Karpas-422 (cell line): ENCODE data around the gene CLCN3. TPM values are rescaled to one million over a fixed set of nuclear protein-coding genes. Genes with fewer than 3 reads are reported as not detected.
"Not testable (repeated sequence)": the region's sequence is repeated elsewhere in the genome, so short reads cannot be mapped to it uniquely, and the experiment has no call there.

Experiments
- DNase-seq: peaks from one replicate; pipeline ENCODE4 v3.0.0-alpha.2; 2015
- H2AFZ ChIP-seq: fragments of 200-600 bp; sonication (generic); 2 replicates; pipeline ENCODE4 v1.6.1; 2014; ENCODE audit warnings: antibody characterized with exemption, low read length, mixed read lengths
- H3K27ac ChIP-seq: fragments of 200-600 bp; sonication (generic); 2 replicates; pipeline ENCODE4 v1.5.1; 2014; ENCODE audit warnings: mild to moderate bottlenecking, low read length, moderate library complexity
- H3K27me3 ChIP-seq: fragments of 200-600 bp; sonication (generic); 2 replicates; pipeline ENCODE4 v1.6.1; 2014; ENCODE audit warnings: low read length, mixed read lengths
- H3K36me3 ChIP-seq: fragments of 200-600 bp; sonication (generic); 2 replicates; pipeline ENCODE4 v1.6.1; 2014; ENCODE audit warnings: low read length, mixed read lengths; ENCODE audit not compliant: insufficient read depth
- H3K4me1 ChIP-seq: fragments of 200-600 bp; sonication (generic); 2 replicates; pipeline ENCODE4 v1.6.1; 2014; ENCODE audit warnings: mild to moderate bottlenecking, low read length, mixed read lengths
- H3K4me2 ChIP-seq: fragments of 200-600 bp; sonication (generic); 2 replicates; pipeline ENCODE4 v1.6.1; 2014; ENCODE audit warnings: low read length, low read depth, mild to moderate bottlenecking; ENCODE audit not compliant: poor library complexity, severe bottlenecking
- H3K4me3 ChIP-seq: fragments of 200-600 bp; sonication (generic); 2 replicates; pipeline ENCODE4 v1.5.1; 2014; ENCODE audit warnings: mild to moderate bottlenecking, antibody characterized with exemption, low read length, mixed read lengths
- H3K79me2 ChIP-seq: fragments of 200-600 bp; sonication (generic); 2 replicates; pipeline ENCODE4 v1.6.1; 2014; ENCODE audit warnings: mild to moderate bottlenecking, low read length, mixed read lengths
- H3K9ac ChIP-seq: fragments of 200-600 bp; sonication (generic); 2 replicates; pipeline ENCODE4 v1.6.0; 2014; ENCODE audit warnings: low read length
- H3K9me2 ChIP-seq: fragments of 200-600 bp; sonication (generic), shearing (Covaris generic); replicated peaks from 2 replicates; pipeline ENCODE4 v1.6.0; 2014; ENCODE audit warnings: mild to moderate bottlenecking, low read length, moderate library complexity; ENCODE audit not compliant: insufficient read depth
- H3K9me3 ChIP-seq: fragments of 300-700, 200-600 bp; sonication (generic); 2 replicates; pipeline ENCODE4 v1.6.1; 2014; ENCODE audit warnings: low read length, mixed read lengths
- H4K20me1 ChIP-seq: fragments of 200-600 bp; sonication (generic); 2 replicates; pipeline ENCODE4 v1.6.1; 2014; ENCODE audit warnings: mild to moderate bottlenecking, antibody characterized with exemption, low read length, low read depth; ENCODE audit not compliant: insufficient read depth
- total RNA-seq: library from RNA; depleted of rRNA; stranded (reverse); fragments of >200 nt; shearing (Covaris generic); gene quantifications from 2 replicates; pipeline ENCODE4 v1.2.3, GENCODE V29; 2014; ENCODE audit warnings: low replicate concordance

CLCN3 gene
- total RNA-seq, 1 experiment from 2014 or later, result 38.5 TPM

DNA sequence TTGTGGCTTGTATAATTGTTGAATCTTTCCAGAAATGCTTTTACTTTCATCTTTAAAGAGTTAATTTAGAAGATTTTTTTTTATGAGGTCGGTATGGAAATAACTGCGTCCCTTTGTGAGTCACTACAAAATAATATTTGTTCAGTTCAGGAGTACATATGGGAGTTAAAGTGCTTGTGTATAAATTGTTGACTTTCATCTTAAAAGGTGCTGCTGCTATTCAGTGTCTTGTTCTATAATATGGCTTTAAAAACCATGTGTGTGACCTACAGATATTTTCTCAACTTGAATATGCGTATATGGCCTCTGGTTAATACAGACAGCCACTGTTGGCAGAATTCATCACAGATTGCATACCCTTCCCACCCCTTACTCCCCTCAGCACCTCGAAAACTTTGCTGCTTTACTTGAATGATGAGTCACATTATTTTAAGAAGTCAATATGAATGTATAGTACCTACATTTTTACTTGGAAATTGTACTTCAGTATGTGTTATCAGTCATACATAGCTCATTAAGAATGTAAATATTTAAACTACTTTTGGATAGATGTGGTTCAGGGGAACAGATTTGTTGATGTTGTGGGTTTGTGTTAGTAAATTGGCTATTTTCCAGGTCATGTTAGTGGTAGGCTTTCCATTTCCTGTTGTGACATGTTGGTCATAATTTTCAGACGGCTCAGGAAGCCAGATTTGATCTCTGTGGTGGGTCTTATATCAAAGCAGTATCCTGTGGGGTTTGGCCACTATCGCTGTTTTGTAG lies 1.5 kb downstream of the CLCN3 start:
- H3K4me1 ChIP-seq, result peaks cover 26% of the 10 kb centered on the region
- H3K9ac ChIP-seq, result peak overlapping the region; percentile 98
- peak overlapping the region; percentile 86 for H3K27ac ChIP-seq
- H3K4me3 ChIP-seq, result peak overlapping the region; percentile 91
- H3K9me3 ChIP-seq, result no peaks in the 10 kb centered on the region
- H3K4me2 ChIP-seq, result peak overlapping the region; percentile 92
- H4K20me1 ChIP-seq, result no peaks in the 10 kb centered on the region
- no peaks in the 10 kb centered on the region for H3K27me3 ChIP-seq
- no peak overlapping the region for H2AFZ ChIP-seq
- H3K79me2 ChIP-seq, result peaks cover 66% of the 10 kb centered on the region
- peak; percentile 53 for DNase-seq
- no peaks in the 10 kb centered on the region for H3K36me3 ChIP-seq
- H3K9me2 ChIP-seq, result no peaks in the 10 kb centered on the region

DNA sequence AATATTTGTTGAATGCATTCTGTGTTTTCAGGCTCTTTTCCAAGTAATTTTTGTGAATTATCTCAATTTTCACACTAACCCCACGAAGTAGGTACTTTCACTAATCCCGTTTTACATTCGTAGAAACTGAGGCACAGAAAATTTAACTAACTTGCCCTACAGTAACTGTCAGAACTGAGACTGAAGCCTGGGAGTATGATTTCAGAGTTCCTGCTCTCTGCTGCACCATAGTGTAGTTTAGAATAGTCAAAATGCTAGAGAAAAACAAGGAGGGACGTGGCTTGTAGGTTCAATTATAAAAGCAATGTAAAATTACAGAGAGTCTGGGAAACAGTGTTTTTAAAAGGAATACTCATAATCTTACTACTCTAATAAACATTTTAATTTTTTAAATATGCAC lies 2.2 kb downstream of the CLCN3 start:
- DNase-seq, result no peak
- Histone ChIP-seq H3K27ac (no peak overlapping the region), H3K4me3 (peak overlapping the region; percentile 91)

DNA sequence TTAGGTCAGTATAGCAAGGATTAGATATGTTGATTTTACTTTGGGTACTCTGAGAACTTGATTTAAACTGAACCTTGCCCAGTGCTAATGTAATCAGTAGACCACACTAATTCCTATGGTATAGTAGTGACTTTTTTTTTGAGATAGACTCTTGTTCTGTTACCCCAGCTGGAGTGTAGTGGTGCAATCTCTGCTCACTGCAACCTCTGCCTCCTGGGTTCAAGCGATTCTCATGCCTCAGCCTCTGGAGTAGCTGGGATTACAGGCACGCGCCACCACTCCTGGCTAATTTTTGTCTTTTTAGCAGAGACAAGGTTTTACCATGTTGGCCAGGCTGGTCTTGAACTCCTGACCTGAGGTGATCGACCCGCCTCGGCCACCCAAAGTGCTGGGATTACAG lies 3.6 kb downstream of the CLCN3 start:
- not testable (repeated sequence) for H3K4me3 ChIP-seq, H3K36me3 ChIP-seq, H3K4me2 ChIP-seq, H3K9ac ChIP-seq, H2AFZ ChIP-seq, H3K27ac ChIP-seq, DNase-seq, H3K27me3 ChIP-seq, H3K9me2 ChIP-seq, H3K9me3 ChIP-seq, H4K20me1 ChIP-seq
- peaks cover 85% of the 10 kb centered on the region for H3K79me2 ChIP-seq
- peaks cover 37% of the 10 kb centered on the region for H3K4me1 ChIP-seq

More for the DNA sequence above, 2.2 kb downstream of the CLCN3 start:
- Histone ChIP-seq H3K9me2 (no peaks in the 10 kb centered on the region), H3K4me2 (peak overlapping the region; percentile 92), H3K79me2 (peaks cover 73% of the 10 kb centered on the region), H3K4me1 (peaks cover 32% of the 10 kb centered on the region), H3K27me3 (no peaks in the 10 kb centered on the region), H4K20me1 (no peaks in the 10 kb centered on the region), H3K36me3 (no peaks in the 10 kb centered on the region), H3K9ac (no peak overlapping the region; the same call in 1 of the 2 replicates), H3K9me3 (no peaks in the 10 kb centered on the region), H2AFZ (no peak overlapping the region)

DNA sequence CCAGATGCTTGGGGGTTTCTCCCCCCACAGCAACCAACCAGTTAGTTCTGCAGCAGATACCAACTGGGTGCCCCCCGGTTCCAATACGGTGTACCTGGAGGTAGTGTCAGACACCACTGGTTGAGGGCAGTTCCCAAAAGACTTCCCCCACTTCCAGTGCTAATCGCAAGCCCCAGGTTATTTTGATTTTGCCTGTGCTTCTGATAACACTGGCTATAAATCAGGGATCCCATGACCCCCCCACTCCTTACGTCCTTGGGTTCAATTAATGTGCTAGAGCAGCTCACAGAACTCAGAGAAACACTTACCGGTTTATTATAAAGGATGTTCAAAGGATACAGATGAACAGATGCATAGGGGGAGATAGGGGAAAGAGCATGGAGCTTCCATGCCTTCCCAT lies 5.5 kb downstream of the CLCN3 start:
- no peaks in the 10 kb centered on the region for H3K9me3 ChIP-seq
- H3K27me3 ChIP-seq, result no peaks in the 10 kb centered on the region
- H4K20me1 ChIP-seq, result no peaks in the 10 kb centered on the region
- no peak overlapping the region for H3K4me2 ChIP-seq
- H3K9me2 ChIP-seq, result no peaks in the 10 kb centered on the region
- peaks cover 98% of the 10 kb centered on the region for H3K79me2 ChIP-seq
- H3K4me1 ChIP-seq, result peaks cover 38% of the 10 kb centered on the region
- H3K36me3 ChIP-seq, result no peaks in the 10 kb centered on the region
- H3K27ac ChIP-seq, result no peak overlapping the region
- no peak for DNase-seq
- no peak overlapping the region for H3K4me3 ChIP-seq
- no peak overlapping the region for H2AFZ ChIP-seq
- no peak overlapping the region for H3K9ac ChIP-seq

DNA sequence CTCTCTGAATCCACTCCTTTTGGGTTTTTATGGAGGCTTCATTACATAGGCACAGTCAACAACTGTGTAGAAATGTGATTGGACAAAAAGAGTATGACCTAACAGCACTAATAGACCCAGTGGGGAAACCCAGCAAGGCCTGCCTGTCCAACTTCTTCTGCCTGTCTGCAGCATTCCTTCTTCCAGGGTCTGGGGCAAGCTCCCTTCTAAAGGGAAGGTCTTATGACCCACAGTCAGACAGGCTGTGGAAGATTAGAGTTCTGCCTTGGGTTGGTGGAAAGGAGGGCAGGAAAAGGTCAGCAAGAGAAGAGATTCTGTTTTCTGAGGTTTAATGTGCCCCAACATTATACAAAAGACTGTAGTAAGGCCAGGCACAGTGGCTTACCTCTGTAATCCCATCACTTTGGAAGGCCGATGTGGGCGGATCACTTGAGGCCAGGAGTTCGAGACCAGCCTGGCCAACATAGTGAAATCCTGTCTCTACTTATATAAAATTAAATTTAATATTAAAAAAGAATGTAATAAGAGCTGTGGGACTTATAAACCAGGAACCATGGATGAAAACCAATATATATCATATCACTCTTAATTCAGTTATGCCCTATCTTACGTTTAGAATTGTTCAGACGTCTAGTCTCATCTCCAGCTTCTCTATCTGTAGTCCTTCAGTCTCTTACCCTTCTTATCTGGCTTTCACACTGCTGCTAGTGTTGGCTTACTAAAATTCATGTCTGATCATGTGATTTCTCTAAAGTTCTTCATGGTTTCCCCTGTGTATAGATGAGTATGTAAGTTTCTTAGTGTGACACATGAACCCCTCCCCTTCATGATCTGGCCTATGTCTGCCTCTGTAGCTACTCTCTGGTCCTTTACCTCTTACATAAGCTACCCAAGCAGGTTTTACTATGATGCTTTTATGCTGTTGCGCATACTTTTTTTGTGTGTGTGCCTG lies 6.2 kb downstream of the CLCN3 start:
- Histone ChIP-seq H3K27ac (no peak overlapping the region), H3K4me2 (no peak overlapping the region), H3K27me3 (no peaks in the 10 kb centered on the region), H4K20me1 (no peaks in the 10 kb centered on the region), H3K79me2 (peaks cover 96% of the 10 kb centered on the region), H2AFZ (no peak overlapping the region), H3K4me1 (peaks cover 38% of the 10 kb centered on the region), H3K9me3 (no peaks in the 10 kb centered on the region), H3K9ac (no peak overlapping the region), H3K9me2 (no peaks in the 10 kb centered on the region), H3K4me3 (no peak overlapping the region), H3K36me3 (no peaks in the 10 kb centered on the region)
- no peak for DNase-seq

DNA sequence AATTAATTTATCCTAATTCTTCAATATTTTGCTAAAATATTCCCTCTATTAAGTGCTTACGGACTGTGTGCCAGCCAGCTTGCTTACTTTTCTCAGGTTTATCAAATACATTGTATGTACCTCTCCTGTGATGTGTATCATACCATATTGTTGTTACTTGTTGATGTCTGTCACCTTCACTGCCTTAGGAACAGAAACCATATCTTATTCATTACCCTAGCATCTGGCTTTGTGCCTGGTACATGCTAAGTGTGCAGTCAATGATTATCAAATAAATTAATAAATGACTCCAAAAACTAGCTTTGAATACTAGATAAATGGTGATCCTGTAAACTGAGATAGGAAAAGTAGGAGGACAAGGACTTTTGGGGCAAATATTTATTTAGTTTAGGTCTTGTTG lies 6.9 kb downstream of the CLCN3 start:
- Histone ChIP-seq H3K4me2 (peak overlapping the region; percentile 7), H3K9ac (no peak overlapping the region), H3K36me3 (no peaks in the 10 kb centered on the region), H3K27ac (no peak overlapping the region), H2AFZ (no peak overlapping the region), H3K9me2 (no peaks in the 10 kb centered on the region), H3K79me2 (peaks cover 96% of the 10 kb centered on the region), H3K4me3 (no peak overlapping the region), H4K20me1 (no peaks in the 10 kb centered on the region), H3K9me3 (no peaks in the 10 kb centered on the region), H3K4me1 (peaks cover 32% of the 10 kb centered on the region), H3K27me3 (no peaks in the 10 kb centered on the region)
- DNase-seq, result no peak

DNA sequence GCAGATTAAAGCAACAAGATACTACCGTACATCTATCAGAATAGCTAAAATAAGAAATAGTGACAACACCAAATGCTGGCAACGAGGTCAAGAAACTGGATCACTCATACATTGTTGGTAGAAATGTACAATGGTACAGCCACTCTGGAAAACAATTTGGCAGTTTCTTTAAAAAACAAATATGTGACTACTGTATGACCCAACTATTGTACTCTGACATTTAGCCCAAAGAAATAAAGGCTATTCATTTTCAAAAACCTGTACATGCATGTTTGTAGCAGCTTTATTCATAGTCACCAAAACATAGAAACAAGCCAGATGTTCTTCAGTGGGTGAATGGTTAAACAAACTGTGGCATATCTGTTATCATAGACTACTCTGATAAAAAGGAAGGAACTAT lies 8.2 kb downstream of the CLCN3 start:
- no peak for DNase-seq
- Histone ChIP-seq H3K4me2 (no peak overlapping the region), H3K9ac (no peak overlapping the region), H3K9me2 (no peaks in the 10 kb centered on the region), H3K27me3 (no peaks in the 10 kb centered on the region), H3K79me2 (peaks cover 92% of the 10 kb centered on the region), H3K4me3 (no peak overlapping the region), H3K4me1 (peaks cover 27% of the 10 kb centered on the region), H2AFZ (no peak overlapping the region), H3K27ac (peak overlapping the region; percentile 40), H3K9me3 (no peaks in the 10 kb centered on the region), H4K20me1 (no peaks in the 10 kb centered on the region), H3K36me3 (no peaks in the 10 kb centered on the region)

DNA sequence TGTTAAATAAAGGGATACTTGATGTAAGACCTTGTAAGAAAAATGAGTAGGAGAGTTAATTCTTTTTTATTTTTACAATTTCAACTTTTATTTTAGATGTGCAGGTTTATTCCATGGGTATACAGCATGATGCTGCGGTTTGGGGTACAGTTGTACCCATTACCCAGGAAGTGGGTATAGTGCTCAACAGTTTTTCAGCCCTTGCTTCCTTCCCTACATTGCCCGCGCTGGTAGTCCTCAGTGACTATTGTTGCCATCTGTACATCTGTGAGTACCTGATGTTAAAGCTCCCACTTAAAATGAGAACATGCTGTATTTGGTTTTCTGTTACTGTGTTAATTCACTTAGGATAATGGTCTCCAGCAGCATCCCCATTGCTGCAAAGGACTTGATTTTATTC lies 9.7 kb downstream of the CLCN3 start:
- no peaks in the 10 kb centered on the region for H4K20me1 ChIP-seq
- no peak overlapping the region for H2AFZ ChIP-seq
- H3K9me2 ChIP-seq, result no peaks in the 10 kb centered on the region
- H3K9ac ChIP-seq, result no peak overlapping the region
- H3K27ac ChIP-seq, result no peak overlapping the region
- H3K4me1 ChIP-seq, result peaks cover 27% of the 10 kb centered on the region
- H3K4me3 ChIP-seq, result no peak overlapping the region
- peaks cover 92% of the 10 kb centered on the region for H3K79me2 ChIP-seq
- H3K27me3 ChIP-seq, result no peaks in the 10 kb centered on the region
- H3K36me3 ChIP-seq, result no peaks in the 10 kb centered on the region
- no peaks in the 10 kb centered on the region for H3K9me3 ChIP-seq
- no peak for DNase-seq
- H3K4me2 ChIP-seq, result no peak overlapping the region
